Transverse colon (tissue), 4 donors: ENCODE results near the gene C1orf35. TPM values are rescaled to one million over a fixed set of nuclear protein-coding genes. Genes with fewer than 3 reads are reported as not detected.

Source experiments
- DNase-seq: peaks from one replicate; pipeline ENCODE4 v3.0.0-alpha.2; 2019
- H3K27ac ChIP-seq, 4 donors: fragments of 200-600 bp; sonication (generic); 2 replicates each; pipeline ENCODE4 v1.5.1; 2016 to 2018; ENCODE audit warnings: inconsistent platforms in 4 of 4
- H3K27me3 ChIP-seq: fragments of 200-600 bp; sonication (generic); 2 replicates; pipeline ENCODE4 v1.5.1; 2017; ENCODE audit warnings: inconsistent platforms
- H3K36me3 ChIP-seq, 4 donors: fragments of 200-600 bp; sonication (generic); 2 replicates each; pipeline ENCODE4 v1.5.1; 2017 to 2019; ENCODE audit warnings: inconsistent platforms in 4 of 4
- H3K4me1 ChIP-seq, 4 donors: fragments of 200-600 bp; sonication (generic); 2 replicates each; pipeline ENCODE4 v1.5.1; 2017 to 2020; ENCODE audit warnings: inconsistent platforms in 4 of 4
- H3K4me3 ChIP-seq, 4 donors: fragments of 200-600 bp; sonication (generic); 1 replicate in 1 of 4; 2 replicates in 3 of 4; pipeline versions ENCODE4 v1.5.1 to v1.6.1; 2017 to 2019; ENCODE audit warnings: inconsistent platforms in 4 of 4
- H3K9me3 ChIP-seq, 2 donors: fragments of 200-600 bp; sonication (generic); 2 replicates each; pipeline ENCODE4 v1.5.1; 2017 to 2019; ENCODE audit warnings: inconsistent platforms in 2 of 2
- CTCF ChIP-seq, 5 experiments: fragments of 200-600 bp in 3 of 5; fragments of 450-650 bp in 2 of 5; sonication (generic) in 3 of 5; IDR thresholded peaks; 1 replicate in 2 of 5; 2 replicates in 3 of 5; pipeline ENCODE4 v1.5.1; 2016 to 2017; ENCODE audit warnings: antibody characterized with exemption in 5 of 5, inconsistent platforms in 3 of 5, mild to moderate bottlenecking in 2 of 5, moderate library complexity in 1 of 5
- EP300 ChIP-seq: sonication (generic); formaldehyde crosslinking; IDR thresholded peaks from one replicate; pipeline ENCODE4 v1.6.1; 2017; ENCODE audit warnings: antibody characterized with exemption, low read depth
- POLR2A ChIP-seq: fragments of 450-650 bp; IDR thresholded peaks from one replicate; pipeline ENCODE4 v1.6.1; 2016; ENCODE audit warnings: antibody characterized with exemption, mild to moderate bottlenecking, moderate library complexity
- POLR2AphosphoS5 ChIP-seq, 3 donors: sonication (generic); formaldehyde crosslinking; IDR thresholded peaks; one replicate each; pipeline ENCODE4 v1.6.1; 2016; ENCODE audit warnings: antibody characterized with exemption in 3 of 3
- WGBS, 2 donors: methylation state at CpG; one replicate each; pipeline ENCODE4 v1.1.5; 2018; ENCODE audit warnings: low coverage in 1 of 2; 5-methylcytosine and 5-hydroxymethylcytosine counted together
- in situ Hi-C, 4 donors: fragments of 200-750 bp; cut with MboI; loops; one replicate each; pipeline versions ENCODE4 v1.15.0 to v1.15.1; 2017; ENCODE audit warnings: low sequenced_read_pairs in 3 of 4, low pct_ligation_motif_present in 1 of 4, low pct_unique_long_range_greater_than_20kb in 1 of 4
- intact Hi-C: fragments of 100-400 bp; cut with DNase I; formaldehyde crosslinking; loops from one replicate; pipeline ENCODE4 v1.15.1; 2023; ENCODE audit warnings: low total_unique reads
- total RNA-seq, 4 donors: library from RNA; depleted of rRNA; stranded (reverse); fragments of >200 nt; gene quantifications; one replicate each; pipeline ENCODE4 v1.1.0, GENCODE V29; 2016

The C1orf35 gene
- total RNA-seq, 4 donors from 2014 or later: 11.6 to 17.1 (median 15.7) TPM

DNA sequence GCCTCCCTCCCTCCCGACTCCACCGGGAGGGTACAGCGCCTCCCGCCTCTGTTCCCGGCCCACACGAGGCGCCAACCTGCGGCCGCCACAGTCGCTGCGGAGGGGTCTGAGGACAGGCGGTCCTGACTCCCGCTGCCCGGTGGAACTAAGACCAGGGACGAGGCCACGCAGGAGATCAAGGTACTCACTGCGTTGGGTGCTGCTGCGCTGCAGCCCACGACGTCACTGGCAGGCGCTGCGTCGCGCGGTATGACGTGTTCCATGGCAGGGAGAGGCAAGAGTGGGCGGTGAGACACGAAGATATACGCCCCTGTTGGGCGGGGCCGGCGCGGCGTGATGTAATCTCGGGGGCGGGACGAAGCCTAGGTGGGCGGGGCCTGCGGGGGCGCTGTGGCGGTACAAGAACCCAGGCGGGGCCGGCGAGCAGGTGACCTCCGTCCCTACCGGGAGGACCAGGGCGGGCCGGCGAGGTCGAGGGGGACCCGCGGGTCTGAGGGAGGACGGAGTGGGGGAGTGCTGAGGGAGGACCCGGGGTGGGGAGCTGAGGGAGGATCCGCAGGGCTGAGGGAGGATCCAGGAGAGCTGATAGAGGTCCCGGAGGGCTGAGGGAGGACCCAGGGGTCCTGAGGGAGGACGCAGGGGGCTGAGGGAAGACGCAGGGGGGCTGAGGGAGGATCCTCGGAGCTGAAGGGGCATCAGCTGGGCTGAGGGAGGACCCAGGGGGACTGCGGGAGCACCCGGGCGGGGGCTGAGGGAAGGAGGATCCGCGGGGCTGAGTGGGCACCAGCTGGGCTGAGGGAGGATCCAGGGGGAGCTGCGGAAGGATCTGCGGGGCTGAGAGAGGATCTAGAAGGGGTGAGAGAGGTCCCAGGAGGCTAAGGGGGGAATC is 6.2 kb upstream of the C1orf35 start, which contains the start of gene MRPL55:
TSS of gene MRPL55 (minus strand) at position 227 of the 889 bp plus-strand sequence. CDS start 1,039 bp downstream, outside the sequence.
- peaks cover 16 to 22% (median 19%) of the 10 kb centered on the region in 4 donors for H3K4me1 ChIP-seq
- peak; percentile 99 for DNase-seq
- no peaks in the 10 kb centered on the region for H3K36me3 ChIP-seq
- H3K27me3 ChIP-seq: no peaks in the 10 kb centered on the region
- H3K4me3 ChIP-seq: peak within 1 kb of the TSS; percentile 68 to 97 (median 81)
- intact Hi-C loops: no loop called here
- TF ChIP-seq POLR2AphosphoS5 (IDR thresholded peaks at IDR 0.05) (peak; percentile 99 to 100 (median 99)), POLR2A (peak; percentile 98), EP300 (no peak), CTCF (IDR thresholded peaks at IDR 0.05) (peak in 1 of 5 experiments; percentile 5)
- 0 to 1% methylated on average over 2 to 66 of the region's 66 CpGs for WGBS, 2 donors
- peak within 1 kb of the TSS; percentile 88 to 97 (median 94) for H3K27ac ChIP-seq
- no peaks in the 10 kb centered on the region for H3K9me3 ChIP-seq
- in situ Hi-C loops: no loop called here

- Histone ChIP-seq H3K36me3 (no peaks in the 10 kb centered on the region), H3K27me3 (no peaks in the 10 kb centered on the region), H3K4me1 (peaks cover 16 to 28% (median 21%) of the 10 kb centered on the region in 4 donors), H3K27ac (peak overlapping the region; percentile 88 to 97 (median 94)), H3K9me3 (no peaks in the 10 kb centered on the region), H3K4me3 (peak overlapping the region; percentile 68 to 97 (median 81))
- DNase-seq: no peak
- TF ChIP-seq EP300: no peak
- 0 to 2% methylated on average over 1 to 8 of the region's 8 CpGs for WGBS, 2 donors
- intact Hi-C loops (no loop called here), in situ Hi-C loops (no loop called here)
Measured at GRCh38 chr1:228108742-228109072, 5.6 kb upstream of the C1orf35 start.

DNA sequence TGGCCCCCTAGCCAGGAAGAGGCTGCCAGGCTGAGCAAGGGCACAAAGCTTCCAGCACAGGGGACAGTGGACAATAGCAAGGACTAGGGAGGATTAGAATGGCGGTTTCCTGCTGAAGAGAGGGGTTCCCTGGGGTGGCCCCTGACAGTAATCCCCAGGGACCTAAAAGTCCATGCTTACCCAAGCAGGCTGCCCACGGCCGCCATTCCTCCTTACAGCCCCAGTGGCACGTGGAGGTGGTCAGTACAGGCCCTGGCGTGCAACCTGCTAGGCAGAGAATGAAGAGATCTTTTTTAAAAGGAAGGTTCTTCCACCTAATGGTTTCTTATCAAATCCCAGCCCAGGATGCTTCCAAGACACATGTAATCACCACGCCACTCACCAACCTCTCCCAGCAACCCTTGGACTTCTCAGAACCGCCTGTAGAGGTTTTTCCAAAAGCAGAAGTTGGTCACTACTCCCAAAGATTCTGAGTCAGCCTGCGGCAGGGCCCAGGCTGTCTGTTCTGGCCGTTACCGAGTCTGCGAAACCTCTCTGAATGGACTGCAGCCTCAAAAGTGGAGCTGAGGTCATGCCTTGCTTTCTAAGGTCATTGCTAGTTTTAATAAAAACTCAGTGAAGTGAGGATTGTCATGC is 5.0 kb upstream of the C1orf35 start:
- Histone ChIP-seq H3K36me3 (no peaks in the 10 kb centered on the region), H3K9me3 (no peaks in the 10 kb centered on the region), H3K4me1 (peaks cover 19 to 32% (median 24%) of the 10 kb centered on the region in 4 donors), H3K27me3 (no peaks in the 10 kb centered on the region), H3K4me3 (peak overlapping the region; percentile 68 to 97 (median 81)), H3K27ac (peak overlapping the region; percentile 88 to 97 (median 94))
- intact Hi-C loops (no loop called here), in situ Hi-C loops (no loop called here)
- DNase-seq: no peak
- TF ChIP-seq POLR2A (no peak), CTCF (IDR thresholded peaks at IDR 0.05) (no peak), POLR2AphosphoS5 (IDR thresholded peaks at IDR 0.05) (no peak), EP300 (no peak)
- WGBS, 2 donors: 20 to 62% methylated on average over 1 to 11 of the region's 11 CpGs

DNA sequence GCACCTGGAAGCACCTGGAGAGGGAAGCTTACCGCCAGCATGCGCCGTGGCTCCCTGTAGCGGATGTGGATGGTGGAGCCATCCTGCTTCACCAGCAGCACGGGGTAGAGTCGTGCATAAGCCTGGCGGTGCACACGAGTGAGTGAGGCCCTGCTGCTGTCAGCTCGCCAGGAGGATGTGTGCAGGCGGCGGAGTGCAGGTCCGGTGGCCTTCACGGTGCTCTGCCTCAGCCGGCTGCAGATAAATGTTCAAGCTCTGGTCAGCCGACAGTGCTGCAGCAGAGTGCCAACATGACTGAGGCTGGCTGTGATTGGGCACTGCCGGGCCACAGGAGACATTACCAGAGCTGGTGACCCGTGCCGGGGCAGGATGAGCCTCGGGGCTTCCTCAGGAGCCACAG is 4.5 kb upstream of the C1orf35 start:
- 89% methylated on average over 19 of the region's 19 CpGs; no CpG with 5 or more reads in 1 of the 2 donors for WGBS, 2 donors
- Histone ChIP-seq H3K27ac (peak overlapping the region in 1 of 4 donors; percentile 94), H3K27me3 (no peaks in the 10 kb centered on the region), H3K4me1 (peaks cover 19 to 32% (median 24%) of the 10 kb centered on the region in 4 donors), H3K9me3 (no peaks in the 10 kb centered on the region), H3K4me3 (no peak overlapping the region), H3K36me3 (no peaks in the 10 kb centered on the region)
- TF ChIP-seq POLR2A: no peak
- DNase-seq: no peak
- in situ Hi-C loops (no loop called here), intact Hi-C loops (no loop called here)

DNA sequence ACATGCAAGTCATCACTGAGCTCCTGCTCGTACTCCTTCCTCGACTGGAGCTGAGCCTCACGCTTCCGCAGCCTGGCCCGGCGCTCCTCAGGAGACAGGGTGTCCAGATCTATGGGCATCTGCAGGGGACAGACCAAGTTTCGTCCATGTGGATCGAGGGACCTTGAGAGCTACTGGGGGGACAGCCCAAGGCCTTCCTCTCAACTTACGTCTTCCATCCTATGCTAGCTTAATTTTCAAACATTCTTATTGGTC is 3.6 kb upstream of the C1orf35 start:
- Histone ChIP-seq H3K27me3 (no peaks in the 10 kb centered on the region), H3K36me3 (no peaks in the 10 kb centered on the region), H3K4me3 (no peak overlapping the region), H3K4me1 (peaks cover 24 to 39% (median 30%) of the 10 kb centered on the region in 4 donors), H3K27ac (no peak overlapping the region), H3K9me3 (no peaks in the 10 kb centered on the region)
- DNase-seq: no peak
- in situ Hi-C loops: no loop called here
- 96% methylated on average over 9 of the region's 9 CpGs; no CpG with 5 or more reads in 1 of the 2 donors for WGBS, 2 donors
- intact Hi-C loops: no loop called here
- TF ChIP-seq POLR2AphosphoS5 (IDR thresholded peaks at IDR 0.05) (no peak), CTCF (IDR thresholded peaks at IDR 0.05) (no peak), EP300 (no peak), POLR2A (no peak)
